NCI-H748 (cell line): Measurements from ENCODE around the gene DAGLB.
"Not testable (repeated sequence)": the region's sequence is repeated elsewhere in the genome, so short reads cannot be mapped to it uniquely, and the experiment has no call there.

Experiments used
- DNase-seq: peaks from one replicate; lab custom pipeline; 2025; ENCODE audit not compliant: unreplicated experiment; lab: John Stamatoyannopoulos, UW

DAGLB gene

GRCh38 chr7:6447581-6448199 lies at the start of gene DAGLB:
Gene DAGLB, minus strand, starts transcription at chr7:6447954. Its CDS starts 112 bp downstream, at chr7:6447842.
- DNase-seq: peak; percentile 92

GRCh38 chr7:6497637-6497905 lies 49.8 kb upstream of the DAGLB start:
- no peak for DNase-seq

GRCh38 chr7:6496842-6497636 lies 49.3 kb upstream of the DAGLB start:
- no peak for DNase-seq

GRCh38 chr7:6495597-6496262 lies 48.0 kb upstream of the DAGLB start:
- no peak for DNase-seq

GRCh38 chr7:6494365-6494764 lies 46.6 kb upstream of the DAGLB start:
- DNase-seq: no peak

GRCh38 chr7:6491194-6491593 lies 43.4 kb upstream of the DAGLB start:
- no peak for DNase-seq

GRCh38 chr7:6489612-6490011 lies 41.9 kb upstream of the DAGLB start:
- no peak for DNase-seq

GRCh38 chr7:6487184-6487545 lies 39.4 kb upstream of the DAGLB start:
- DNase-seq: no peak

GRCh38 chr7:6486438-6487183 lies 38.9 kb upstream of the DAGLB start:
- no peak for DNase-seq

GRCh38 chr7:6482743-6483119 lies 35.0 kb upstream of the DAGLB start:
- no peak for DNase-seq

GRCh38 chr7:6482307-6482706 lies 34.6 kb upstream of the DAGLB start:
- DNase-seq: no peak

GRCh38 chr7:6481445-6481844 lies 33.7 kb upstream of the DAGLB start:
- no peak for DNase-seq

GRCh38 chr7:6480323-6480660 lies 32.5 kb upstream of the DAGLB start:
- no peak for DNase-seq

GRCh38 chr7:6479067-6479466 lies 31.3 kb upstream of the DAGLB start:
- no peak for DNase-seq

GRCh38 chr7:6478186-6478585 lies 30.4 kb upstream of the DAGLB start:
- DNase-seq: no peak

- no peak for DNase-seq
These were observed 29.5 kb upstream of the DAGLB start for GRCh38 chr7:6477318-6477660.

- no peak for DNase-seq
These were observed 29.0 kb upstream of the DAGLB start for GRCh38 chr7:6476596-6477317.

GRCh38 chr7:6475433-6476186 lies 27.9 kb upstream of the DAGLB start:
- DNase-seq: no peak

- DNase-seq: no peak
These were observed 18.1 kb upstream of the DAGLB start for GRCh38 chr7:6465862-6466261.

- DNase-seq: not testable (repeated sequence)
These were observed 15.9 kb upstream of the DAGLB start for GRCh38 chr7:6463609-6464008.
